Lung microvascular endothelial cell (primary cell): Measurements from ENCODE around the gene SLC10A1. TPM values are rescaled to one million over a fixed set of nuclear protein-coding genes. Genes with fewer than 3 reads are reported as not detected.
"Not testable (repeated sequence)": the region's sequence is repeated elsewhere in the genome, so short reads cannot be mapped to it uniquely, and the experiment has no call there.

Source experiments
- DNase-seq, 2 donors: peaks; one replicate each; pipeline versions ENCODE4 v3.0.0 to v3.0.0-alpha.2; 2010; ENCODE audit warnings: low read depth in 2 of 2
- total RNA-seq: library from RNA; depleted of rRNA; stranded (reverse); fragments of >200 nt; gene quantifications from 2 replicates; pipeline ENCODE4 v1.2.1, GENCODE V29; 2014

The SLC10A1 gene
- total RNA-seq = not detected in 2 replicates

DNA sequence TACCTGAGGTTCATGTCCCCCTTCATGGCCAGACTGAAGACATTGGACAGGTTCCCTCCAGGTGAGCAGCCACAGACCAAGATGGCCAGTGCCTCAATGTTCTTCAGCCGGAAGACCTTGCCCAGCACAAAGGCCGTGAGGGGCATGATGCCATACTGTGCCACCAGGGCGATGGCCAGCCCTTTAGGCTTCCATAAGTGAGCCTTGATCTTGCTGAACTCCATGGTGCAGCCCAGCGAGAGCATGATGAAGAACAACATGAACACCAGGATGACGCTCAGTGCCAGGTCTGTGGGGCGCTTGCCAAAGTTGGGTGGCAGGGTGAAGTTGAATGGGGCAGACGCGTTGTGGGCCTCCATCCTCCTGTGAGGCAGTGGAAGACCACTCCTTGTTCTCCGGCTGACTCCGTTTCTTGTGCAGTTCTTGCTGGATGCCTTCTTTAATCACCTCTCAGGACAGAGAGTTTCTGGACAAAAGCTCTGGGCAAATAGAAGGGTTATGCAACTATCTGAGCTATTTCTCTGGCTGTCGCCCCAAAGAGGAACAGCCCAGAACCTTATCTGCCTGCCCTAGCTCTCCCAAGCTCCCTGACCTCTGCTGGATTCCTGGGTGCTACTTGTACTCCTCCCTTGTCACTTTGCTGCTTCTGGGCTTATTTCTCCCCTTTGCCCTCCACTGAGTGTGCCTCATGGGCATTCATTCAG is at the start of gene SLC10A1:
Gene SLC10A1, minus strand, starts transcription at position 445 of the 704 bp plus-strand sequence. Its CDS starts 86 bp downstream, at position 359.
- DNase-seq = no peak

DNA sequence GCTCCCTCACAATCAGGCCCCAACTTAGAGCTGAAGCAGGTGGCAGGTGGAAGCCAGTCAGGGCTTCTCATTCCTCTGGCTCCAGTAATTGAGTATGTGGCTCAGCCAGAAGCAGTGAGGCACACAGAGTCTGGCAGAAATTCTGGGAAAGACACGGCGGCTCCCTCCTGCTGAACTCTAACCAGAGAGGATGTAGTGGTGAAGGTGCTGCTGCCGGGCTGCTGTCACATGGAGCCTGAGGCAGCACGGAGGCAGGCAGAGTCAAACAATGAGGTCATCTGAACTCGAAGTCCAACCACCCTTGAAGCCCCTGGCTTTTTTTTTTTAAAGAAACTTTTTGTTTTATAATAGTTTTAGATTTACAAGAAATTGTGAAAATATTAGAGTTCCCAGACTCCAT is 48.7 kb upstream of the SLC10A1 start:
- DNase-seq = no peak

DNA sequence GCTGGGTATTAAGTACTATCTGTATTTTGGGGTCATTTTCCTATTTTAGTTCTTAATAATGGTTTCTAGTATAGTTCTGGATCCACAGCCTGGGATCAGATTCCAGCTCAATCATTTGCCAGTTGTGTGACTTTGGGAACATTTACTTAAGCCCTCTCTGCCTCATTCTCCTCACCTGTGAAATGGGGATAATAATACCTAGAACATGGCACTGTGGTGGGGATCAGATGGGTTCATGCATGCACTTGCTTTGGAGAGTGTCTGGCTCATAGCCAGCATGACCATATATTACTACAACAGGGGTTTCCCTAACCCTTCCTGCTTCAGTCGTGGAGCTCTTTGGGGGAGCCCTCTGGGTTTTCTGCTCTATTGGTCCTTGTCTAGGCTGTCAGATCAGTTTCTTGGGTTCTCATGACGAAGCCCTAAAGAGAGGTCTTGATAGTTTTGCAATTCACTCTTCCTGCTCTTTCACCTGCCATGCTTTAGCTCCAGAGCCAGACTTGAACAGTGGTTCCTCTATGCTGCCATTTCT is 48.1 kb upstream of the SLC10A1 start:
- no peak for DNase-seq

DNA sequence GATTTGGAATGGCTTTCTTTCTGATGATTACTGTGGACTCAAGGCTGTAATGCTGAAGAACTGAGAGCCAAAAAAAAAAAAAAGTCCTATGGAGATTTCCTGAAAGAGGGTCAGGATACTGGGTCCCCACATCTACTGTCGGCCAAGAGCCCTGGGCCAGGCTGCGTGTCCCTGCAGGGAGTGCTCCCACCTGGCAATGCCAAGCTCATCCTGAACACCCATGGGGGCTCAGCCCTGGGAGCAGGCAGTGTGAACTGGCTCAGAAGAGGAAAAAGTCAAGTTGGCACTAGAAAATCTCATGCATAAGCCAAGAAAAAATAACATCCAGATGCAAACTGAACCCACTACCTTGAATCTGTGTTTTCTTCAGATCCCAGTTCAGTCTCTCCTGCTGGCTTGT is 47.1 kb upstream of the SLC10A1 start:
- no peak for DNase-seq

DNA sequence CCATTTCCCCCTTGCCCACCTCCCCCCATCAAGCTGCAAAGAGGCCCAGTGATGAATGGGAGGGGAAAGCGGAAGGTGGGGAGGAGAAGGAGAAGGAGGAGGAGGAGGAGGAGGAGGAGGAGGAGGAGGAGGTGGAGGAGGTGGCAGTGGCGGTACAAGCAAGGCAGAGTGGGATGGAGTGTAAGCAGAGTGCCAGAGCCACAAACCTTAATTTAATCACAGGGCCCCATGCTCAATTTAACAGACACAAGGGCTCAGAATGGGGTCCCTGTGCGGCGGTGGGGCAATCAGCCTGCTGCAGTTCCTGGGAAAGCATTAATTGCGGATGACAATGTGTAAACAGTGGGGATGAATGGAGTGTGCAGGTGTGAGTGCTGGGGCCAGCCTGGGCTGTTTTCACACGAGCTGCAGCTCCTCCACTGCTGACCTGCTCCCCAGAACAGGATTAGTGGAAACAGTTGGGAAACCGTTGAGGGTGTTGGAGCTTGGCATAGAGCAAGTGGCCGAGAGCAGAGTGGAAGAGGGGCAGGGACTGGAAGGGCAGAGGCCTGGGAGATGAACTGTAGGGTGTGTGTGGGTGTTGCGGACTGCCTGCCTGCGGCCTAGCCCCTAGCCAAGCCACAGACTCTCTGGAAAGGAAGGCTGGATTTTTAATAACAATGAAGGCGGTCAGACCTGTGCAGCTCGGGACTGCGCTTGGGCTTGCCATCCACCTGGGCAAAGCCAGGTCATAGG is 45.8 kb upstream of the SLC10A1 start:
- no peak for DNase-seq

DNA sequence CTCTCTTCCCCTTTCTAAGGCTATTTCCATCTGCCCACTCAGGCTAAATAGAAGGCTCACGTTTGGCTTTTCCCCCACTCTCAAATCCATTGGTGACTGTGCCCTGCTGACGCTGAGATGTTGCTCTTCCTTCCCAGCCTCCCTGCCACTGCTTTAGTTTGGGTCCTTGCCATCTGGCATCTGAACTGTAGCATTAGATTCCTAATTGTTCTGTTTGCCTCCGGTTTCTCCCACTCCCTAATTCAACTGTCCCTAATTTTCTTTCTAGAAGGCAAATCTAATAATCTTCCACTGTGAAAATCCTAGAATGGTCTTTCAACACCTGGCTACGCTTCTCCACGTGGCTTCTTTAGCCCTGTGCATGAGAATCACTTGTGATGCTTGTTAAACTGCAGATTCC is 44.6 kb upstream of the SLC10A1 start:
- DNase-seq = no peak

DNA sequence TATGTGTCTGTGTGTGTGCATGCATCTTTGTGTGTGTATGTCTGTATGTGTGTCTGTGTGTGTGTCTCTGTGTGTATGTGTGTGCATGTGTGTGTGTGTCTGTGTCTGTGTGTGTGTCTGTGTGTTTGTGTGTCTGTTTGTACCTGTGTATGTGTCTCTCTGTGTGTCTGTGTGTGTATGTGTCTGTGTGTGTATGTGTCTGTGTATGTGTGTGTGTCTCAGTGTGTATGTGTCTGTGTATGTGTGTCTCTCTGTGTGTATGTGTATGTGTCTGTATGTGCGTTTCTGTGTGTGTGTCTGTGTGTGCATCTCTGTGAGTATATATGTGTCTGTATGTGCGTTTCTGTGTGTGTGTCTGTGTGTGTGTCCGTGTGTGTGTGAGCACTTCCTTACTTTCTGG is 42.6 kb upstream of the SLC10A1 start:
- DNase-seq = no peak

DNA sequence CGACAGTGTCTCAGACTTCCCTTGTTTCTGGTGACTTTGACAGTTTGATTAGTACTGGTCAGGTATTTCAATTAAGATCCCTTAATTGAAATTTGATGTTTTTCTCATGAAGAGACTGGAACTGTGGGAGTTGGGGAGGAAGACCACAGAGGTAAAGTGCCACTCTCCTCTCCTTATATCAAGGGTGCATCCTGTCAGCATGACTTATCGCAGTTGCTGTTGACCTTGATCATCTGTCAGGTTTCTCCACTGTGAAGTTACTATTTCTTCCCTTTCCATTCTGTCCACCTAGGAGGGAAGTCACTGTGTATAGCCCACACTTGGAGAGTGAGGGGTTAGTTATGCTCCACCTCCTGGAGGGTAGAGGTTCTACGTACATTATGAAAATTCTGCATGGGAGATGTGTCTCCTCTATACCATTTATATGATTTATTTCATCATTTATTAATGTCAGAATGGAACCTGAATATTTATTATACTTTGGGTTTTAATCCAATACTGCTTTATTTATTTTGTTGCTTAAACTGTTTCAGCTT is 41.9 kb upstream of the SLC10A1 start:
- no peak for DNase-seq

DNA sequence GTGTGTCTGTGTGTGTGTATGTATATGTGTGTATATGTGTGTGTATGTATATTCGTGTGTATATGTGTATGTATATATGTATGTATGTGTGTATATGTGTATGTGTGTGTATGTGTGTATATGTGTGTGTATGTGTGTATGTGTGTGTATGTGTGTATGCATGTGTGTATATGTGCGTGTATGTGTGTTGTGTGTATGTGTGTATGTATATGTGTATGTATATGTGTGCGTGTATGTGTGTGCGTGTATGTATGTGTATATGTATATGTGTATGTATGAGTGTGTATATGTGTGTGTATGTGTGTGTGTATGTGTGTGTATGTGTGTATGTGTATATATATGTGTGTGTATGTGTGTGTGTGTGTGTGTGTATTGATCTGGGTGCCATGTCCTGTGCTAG is 31.8 kb upstream of the SLC10A1 start:
- no peak for DNase-seq

DNA sequence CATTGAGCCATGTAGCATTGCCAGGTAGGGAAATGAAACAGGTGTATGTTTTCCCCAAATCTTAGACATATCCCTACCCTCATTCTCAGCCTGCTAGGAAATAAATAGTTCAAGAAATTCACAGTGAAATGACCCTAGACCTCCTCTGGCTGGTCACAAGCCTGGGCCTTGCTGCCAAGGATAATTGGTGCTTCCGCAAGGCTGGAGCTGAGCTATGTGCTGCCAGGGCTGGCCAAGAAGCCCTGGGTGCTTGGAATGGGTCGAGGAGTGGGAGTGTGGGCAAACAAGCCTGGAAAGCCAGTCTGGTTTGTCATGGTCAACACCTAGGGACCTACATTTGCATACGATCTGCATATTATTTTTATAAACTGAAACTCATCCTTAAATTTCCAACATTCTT is 31.3 kb upstream of the SLC10A1 start:
- no peak for DNase-seq

DNA sequence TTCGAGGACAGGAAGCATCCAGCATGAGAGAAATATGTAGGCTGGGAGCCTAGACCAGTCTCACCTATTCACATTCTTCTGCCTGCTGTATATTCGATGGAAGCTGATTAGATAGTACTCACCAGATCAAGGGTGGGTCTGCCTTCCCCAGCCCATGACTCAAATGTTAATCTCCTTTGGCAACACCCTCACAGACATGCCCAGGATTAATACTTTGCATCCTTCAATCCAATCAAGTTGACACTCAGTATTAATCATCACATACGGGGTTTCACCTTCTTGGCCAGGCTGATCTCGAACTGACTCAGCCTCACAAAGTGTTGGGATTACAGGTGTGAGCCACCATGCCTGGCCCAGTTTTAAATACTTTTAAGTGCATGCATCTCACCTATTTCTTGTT is 30.5 kb upstream of the SLC10A1 start:
- no peak for DNase-seq

DNA sequence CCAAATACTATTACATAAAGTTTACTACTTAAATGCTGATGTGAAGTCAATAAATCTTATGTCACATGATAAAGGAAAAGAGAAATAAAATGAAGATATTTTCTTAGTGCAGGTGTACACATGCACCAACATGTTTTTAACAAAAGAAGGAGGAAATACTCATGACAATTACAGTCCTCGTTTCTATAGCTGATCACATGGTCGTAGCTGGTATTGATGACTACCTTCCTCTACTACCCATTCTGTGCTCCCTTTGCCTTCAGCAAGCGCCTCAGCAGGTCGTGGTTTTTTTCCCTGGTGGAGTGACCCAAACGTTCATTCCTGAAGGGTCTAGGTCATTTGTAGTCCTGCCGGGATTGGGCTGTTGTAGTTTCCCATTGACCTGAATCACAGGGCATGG is 25.4 kb upstream of the SLC10A1 start:
- no peak for DNase-seq

DNA sequence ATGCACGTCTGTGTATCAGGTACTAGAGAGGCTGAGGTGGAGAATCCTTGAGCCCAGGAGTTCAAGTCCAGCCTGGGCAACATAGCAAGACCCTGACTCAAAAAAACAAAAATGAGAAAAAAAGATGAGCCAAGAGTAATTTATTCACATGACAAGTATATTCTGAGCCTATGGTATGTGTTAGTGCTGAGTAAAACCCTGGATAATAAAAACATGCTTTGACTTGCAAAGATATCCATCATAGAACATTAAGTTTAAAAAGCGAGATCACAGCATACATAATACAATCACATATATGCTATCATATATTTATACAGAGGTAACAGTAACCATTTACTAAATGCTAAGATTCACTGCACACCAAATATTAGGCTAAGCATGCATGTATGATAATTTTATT is 23.9 kb upstream of the SLC10A1 start:
- DNase-seq = no peak

DNA sequence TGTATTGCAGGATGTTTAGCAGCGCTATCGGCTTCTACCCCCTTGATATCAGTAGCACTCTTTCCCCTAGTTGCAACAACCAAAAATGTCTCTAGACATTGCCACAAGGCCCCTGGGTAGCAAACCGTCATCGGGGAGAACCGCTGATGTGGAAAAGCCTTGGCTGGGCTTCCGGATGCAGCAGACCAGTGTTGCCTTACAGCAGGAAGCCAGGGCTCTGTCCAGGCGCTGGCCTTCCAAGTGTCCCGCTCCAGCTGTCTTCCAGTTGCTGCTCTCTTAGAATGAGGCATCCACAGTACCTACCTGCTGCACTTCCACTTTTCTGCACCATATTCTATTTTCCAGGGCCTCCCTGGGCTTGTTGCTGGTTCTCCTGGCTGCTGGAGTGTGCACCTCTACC is 22.6 kb upstream of the SLC10A1 start:
- DNase-seq = peak in 1 of 2 donors; percentile 17

DNA sequence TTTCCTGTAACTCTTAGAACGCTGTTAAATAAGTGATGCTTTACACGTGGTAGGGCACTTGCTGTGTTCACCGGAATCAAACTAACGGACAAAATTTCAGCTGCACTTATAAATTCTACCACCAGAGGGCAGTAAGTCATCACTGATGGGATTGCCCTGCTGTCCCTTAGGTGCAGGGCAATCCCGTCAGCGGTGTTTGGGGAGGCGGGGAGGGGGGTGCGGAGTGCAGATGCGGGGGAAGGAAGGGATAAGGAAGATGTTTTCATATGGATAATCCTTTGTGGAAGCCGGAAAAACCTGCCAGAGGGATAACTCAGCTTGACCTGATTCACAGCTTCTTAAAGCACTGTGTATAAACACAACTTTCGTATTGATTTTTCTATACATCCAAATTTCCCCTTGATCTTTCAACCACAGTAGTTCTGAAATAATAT is 21.7 kb upstream of the SLC10A1 start:
- DNase-seq = peak; percentile 66 to 73

DNA sequence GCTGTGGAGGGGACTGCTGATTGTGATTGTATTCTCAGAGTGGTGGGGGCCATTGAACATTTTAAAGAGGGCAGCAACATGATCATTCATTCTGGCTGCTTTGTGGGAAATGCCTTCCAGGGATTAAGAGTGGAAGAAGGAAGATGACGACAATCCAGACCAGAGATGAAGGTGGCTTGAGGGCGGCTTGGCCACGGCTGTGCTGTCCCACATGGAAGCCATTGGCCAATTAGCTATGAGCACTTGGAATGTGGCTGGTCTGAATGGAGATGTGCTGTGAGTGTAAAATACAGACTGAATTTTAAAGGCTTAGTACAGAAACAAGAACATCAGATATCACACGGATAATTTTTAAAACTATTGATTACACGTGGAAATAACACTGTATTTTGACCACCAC is 19.2 kb upstream of the SLC10A1 start:
- DNase-seq = no peak

DNA sequence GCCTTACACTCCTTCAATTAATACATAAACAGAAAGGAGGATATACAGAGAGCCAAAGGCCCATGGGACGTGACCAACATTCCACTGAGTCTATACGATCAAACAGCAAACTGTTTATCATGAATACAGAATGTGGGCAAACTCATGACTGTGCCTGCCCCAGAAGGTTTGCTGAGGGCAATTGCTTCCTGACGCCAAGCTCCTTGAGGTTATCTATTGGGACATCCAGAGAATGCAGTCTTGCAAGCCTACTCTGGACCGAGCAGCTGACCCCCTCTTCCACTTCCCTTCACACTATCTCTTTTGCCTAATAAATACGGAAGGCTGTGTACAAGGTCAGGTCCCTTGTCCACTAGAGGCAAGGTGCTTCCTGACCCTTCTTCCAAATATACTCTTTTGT is 18.5 kb upstream of the SLC10A1 start:
- DNase-seq = no peak

DNA sequence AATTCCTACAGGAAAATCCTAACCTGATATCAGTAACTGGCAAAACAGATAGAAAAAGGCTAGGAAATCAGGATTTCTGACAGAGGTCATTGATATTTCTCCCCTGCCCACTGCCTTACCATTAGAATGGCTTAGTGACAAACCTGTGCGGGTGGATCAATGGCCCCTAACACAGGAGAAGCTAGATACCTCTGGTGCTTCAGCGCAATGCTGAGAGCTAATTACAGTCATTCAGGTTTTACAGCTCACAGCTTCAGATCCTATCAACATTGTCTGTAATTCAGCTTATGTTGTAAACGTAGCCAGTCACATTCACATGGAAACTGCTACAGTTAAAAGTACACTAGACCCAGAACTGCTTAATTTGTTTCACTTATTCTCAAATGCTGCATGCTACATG is 17.4 kb upstream of the SLC10A1 start:
- DNase-seq = no peak

DNA sequence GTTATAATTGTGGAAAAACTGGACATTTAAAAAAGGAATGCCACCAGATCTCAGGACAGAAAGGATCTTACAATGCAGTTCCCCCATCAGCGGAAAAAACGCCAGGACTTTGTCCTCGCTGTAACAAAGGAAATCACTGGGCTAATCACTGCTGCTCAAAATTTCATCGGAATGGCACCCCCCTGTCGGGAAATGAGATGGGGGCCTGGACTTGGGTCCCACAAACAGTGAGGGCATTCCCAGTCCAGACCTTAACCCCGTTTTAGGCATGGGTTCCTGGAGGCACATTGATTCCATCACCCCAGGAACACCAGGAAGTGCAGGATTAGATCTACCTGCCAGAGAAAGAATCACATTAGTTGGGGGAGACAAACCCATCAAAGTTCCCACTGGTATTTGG is 16.3 kb upstream of the SLC10A1 start:
- not testable (repeated sequence) for DNase-seq

DNA sequence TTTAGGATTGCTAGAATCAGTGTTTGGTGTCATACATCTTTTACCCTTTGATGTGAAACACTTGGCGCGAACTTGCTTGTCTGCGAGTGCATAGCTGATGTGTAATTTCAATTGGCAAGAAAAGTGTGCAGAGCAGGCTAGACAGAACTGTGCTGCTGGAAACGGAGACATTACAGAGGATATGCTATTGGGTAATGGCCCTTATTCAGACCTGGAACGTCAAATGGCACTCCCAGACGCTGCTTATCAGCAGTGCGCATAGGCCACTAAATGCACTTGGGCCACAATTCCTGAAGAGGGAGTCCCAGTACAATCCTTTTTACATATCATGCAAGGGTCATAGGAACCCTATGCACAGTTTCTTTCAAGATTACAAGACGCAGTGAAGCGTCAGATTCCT is 15.7 kb upstream of the SLC10A1 start:
- no peak for DNase-seq

DNA sequence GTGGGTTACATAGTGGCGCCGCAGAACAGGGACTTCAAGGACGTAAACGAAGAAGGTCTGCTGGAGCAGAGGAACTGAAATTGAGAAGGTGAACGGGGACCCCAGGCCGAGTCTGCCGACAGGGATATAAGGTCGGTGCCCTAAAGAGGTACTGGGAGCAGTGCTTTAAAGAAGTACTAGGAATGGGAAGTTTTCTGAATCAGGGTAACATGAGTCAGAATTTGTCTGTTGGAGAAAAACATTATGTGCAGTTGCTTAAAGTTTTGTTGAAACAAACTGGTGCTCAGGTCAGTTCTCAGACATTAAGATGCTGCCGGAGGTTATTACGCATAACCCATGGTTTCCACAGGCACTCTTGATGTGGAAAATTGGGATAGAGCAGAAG is 14.8 kb upstream of the SLC10A1 start:
- no peak for DNase-seq

DNA sequence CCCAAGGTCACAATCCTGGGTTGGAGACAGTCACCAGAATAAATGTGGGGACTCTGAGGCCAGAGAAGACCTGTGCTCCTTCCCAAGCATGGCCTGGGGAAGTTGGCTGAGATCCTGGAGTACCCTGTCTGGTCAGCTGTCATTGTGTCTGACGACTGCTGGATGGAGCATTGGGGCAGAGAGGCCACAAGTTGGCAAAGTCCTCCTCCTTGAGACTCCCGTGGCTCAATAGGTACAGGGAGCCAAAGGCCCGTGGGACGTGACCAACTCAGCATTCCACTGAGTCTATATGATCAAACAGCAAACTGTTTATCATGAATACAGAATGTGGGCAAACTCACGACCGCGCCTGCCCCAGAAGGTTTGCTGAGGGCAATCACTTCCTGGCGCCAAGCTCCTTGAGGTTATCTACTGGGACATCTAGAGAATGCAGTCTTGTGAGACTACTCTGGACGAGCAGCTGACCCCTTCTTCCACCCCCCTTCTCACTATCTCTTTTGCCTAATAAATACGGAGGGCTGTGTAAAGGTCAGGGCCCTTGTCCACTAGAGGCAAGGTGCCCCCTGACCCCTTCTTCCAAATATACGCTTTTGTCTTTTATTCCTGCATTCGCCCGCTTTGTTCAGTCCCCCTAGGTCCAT is 14.3 kb upstream of the SLC10A1 start:
- DNase-seq = no peak
